Bronchial epithelial cell (primary cell): ENCODE measurements around the gene ANO8. TPM values are rescaled to one million over a fixed set of nuclear protein-coding genes. Genes with fewer than 3 reads are reported as not detected.

Experiments used
- DNase-seq: peaks from one replicate; pipeline ENCODE4 v3.0.0-alpha.2; 2010; ENCODE audit warnings: low read depth
- FAIRE-seq: peaks from 2 replicates; lab custom pipeline; 2011; peaks lifted over from hg19 to GRCh38; lab: Jason Lieb, UNC
- H3K27me3 ChIP-seq: 2 replicates; pipeline ENCODE4 v1.5.1; 2011; ENCODE audit warnings: low read length; ENCODE audit not compliant: control insufficient read depth, insufficient read depth
- H3K36me3 ChIP-seq: 2 replicates; pipeline ENCODE4 v1.5.1; 2011; ENCODE audit warnings: low read length; ENCODE audit not compliant: control insufficient read depth, insufficient read depth
- H3K4me3 ChIP-seq: 2 replicates; pipeline ENCODE4 v1.5.1; 2011; ENCODE audit warnings: mild to moderate bottlenecking, low read depth, low read length, control low read depth
- total RNA-seq: library from RNA; depleted of rRNA; stranded (reverse); fragments of >200 nt; gene quantifications from 2 replicates; pipeline ENCODE4 v1.2.1, GENCODE V29; 2014
- TF ChIP-seq, protein P1 (sequence below): IDR thresholded peaks from 2 replicates; pipeline ENCODE4 v1.5.1; 2011; ENCODE audit warnings: mild to moderate bottlenecking, moderate library complexity, low read length, control low read depth, inconsistent platforms; ENCODE audit not compliant: insufficient read depth, severe bottlenecking

Gene ANO8
- total RNA-seq, 1 donor from 2014 or later, result 2.6 TPM

- no peak for DNase-seq
- no peak overlapping the region for H3K4me3 ChIP-seq
- TF ChIP-seq, protein P1, sequence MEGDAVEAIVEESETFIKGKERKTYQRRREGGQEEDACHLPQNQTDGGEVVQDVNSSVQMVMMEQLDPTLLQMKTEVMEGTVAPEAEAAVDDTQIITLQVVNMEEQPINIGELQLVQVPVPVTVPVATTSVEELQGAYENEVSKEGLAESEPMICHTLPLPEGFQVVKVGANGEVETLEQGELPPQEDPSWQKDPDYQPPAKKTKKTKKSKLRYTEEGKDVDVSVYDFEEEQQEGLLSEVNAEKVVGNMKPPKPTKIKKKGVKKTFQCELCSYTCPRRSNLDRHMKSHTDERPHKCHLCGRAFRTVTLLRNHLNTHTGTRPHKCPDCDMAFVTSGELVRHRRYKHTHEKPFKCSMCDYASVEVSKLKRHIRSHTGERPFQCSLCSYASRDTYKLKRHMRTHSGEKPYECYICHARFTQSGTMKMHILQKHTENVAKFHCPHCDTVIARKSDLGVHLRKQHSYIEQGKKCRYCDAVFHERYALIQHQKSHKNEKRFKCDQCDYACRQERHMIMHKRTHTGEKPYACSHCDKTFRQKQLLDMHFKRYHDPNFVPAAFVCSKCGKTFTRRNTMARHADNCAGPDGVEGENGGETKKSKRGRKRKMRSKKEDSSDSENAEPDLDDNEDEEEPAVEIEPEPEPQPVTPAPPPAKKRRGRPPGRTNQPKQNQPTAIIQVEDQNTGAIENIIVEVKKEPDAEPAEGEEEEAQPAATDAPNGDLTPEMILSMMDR, result no peak
- no peak for FAIRE-seq
- peaks cover 9% of the 10 kb centered on the region for H3K27me3 ChIP-seq
- H3K36me3 ChIP-seq, result peaks cover 1% of the 10 kb centered on the region
These were observed 7.5 kb downstream of the ANO8 start for GRCh38 chr19:17327068-17327653.

DNA sequence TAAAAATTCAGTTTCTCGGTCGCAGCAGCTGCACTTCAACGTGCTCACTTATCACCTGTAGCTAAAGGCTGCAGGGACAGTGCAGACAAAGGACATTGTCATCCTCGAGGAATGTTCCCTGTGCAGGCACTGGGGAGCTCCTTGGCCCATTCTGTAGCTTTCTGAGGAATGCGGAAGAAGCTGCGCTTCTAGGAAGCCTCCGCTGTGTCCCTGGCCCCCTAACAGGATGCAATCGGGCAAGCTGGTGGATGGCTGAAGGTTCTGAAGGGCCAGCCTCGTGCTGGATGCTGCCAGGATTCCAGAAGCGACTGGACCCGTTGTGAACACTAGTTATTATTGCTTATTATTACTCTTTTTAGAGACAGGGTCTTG, 8.1 kb downstream of the ANO8 start:
- Histone ChIP-seq H3K36me3 (peaks cover 5% of the 10 kb centered on the region), H3K4me3 (no peak overlapping the region), H3K27me3 (peaks cover 9% of the 10 kb centered on the region)
- no peak for FAIRE-seq
- DNase-seq, result no peak
- TF ChIP-seq, protein P1, result no peak

DNA sequence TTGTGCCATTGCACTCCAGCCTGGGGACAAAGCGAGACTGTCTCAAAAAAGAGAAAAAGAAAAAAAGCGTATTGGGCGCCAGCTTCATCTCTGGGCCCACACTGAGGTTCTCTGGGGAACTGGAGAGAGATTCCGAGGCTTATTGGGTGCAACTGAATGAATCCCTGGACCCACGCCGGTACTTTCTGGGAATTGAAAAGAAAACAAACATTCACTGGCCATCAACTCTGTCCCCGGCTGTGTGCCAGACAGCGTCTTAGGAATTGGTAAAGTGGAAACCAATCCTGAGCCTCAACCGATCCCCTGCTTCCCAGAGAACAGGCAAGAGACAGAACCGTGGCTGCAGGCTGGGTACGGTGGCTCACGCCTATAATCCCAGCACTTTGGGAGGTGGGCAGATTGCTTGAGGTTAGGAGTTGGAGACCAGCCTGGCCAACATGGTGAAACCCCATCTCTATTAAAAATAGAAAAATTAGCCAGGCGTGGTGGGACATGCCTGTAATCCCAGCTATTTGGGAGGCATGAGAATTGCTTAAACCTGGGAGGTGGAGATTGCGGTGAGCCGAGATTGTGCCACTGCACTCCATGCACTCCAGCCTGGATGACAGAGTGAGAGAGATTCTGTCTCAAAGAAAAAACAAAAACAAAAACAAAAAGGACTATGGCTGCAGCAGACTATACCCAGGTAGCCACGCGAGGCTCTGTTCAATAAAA, 8.6 kb downstream of the ANO8 start:
- FAIRE-seq (no peak), DNase-seq (no peak)
- Histone ChIP-seq H3K27me3 (peaks cover 9% of the 10 kb centered on the region), H3K4me3 (no peak overlapping the region), H3K36me3 (peaks cover 7% of the 10 kb centered on the region)
- TF ChIP-seq, protein P1, result no peak

- Histone ChIP-seq H3K36me3 (peaks cover 12% of the 10 kb centered on the region), H3K4me3 (no peak overlapping the region), H3K27me3 (peaks cover 7% of the 10 kb centered on the region)
- no peak for DNase-seq
- TF ChIP-seq, protein P1, result no peak
- no peak for FAIRE-seq
These were observed 9.5 kb downstream of the ANO8 start for GRCh38 chr19:17325133-17325532.

- H3K27me3 ChIP-seq, result peaks cover 3% of the 10 kb centered on the region
- no peak overlapping the region for H3K4me3 ChIP-seq
- TF ChIP-seq, protein P1, result no peak
- DNase-seq, result no peak
- H3K36me3 ChIP-seq, result peaks cover 16% of the 10 kb centered on the region
- FAIRE-seq, result no peak
These were observed 10.1 kb downstream of the ANO8 start for GRCh38 chr19:17324357-17325114.
